ENCODE results near the gene CANT1. TPM values are rescaled to one million over a fixed set of nuclear protein-coding genes. Genes with fewer than 3 reads are reported as not detected.
A peak's percentile ranks its signal among the peaks of the same experiment; 100 is the strongest.

The CANT1 gene
- total RNA-seq, 6 experiments from 2014 or later: 84.2 to 103 (median 92.4) TPM

GRCh38 chr17:79048826-79049755 is 39.5 kb upstream of the CANT1 start:
- DNase-seq: no peak
- Mint-ChIP-seq H3K27me3 (ENCODE audit: insufficient read depth) (no peaks in the 10 kb centered on the region; the same call in 1 of the 2 replicates), H3K4me1 (ENCODE audit: low read depth) (peaks cover 36% of the 10 kb centered on the region), H3K9me3 (peaks cover 7% of the 10 kb centered on the region), H3K27ac (no peak overlapping the region), H3K36me3 (ENCODE audit: low read depth) (peaks cover 6% of the 10 kb centered on the region), H3K4me3 (no peak overlapping the region)
- no peak for TF ChIP-seq CTCF (IDR thresholded peaks at IDR 0.05)

- H3K4me3 Mint-ChIP-seq: no peak overlapping the region
- H3K36me3 Mint-ChIP-seq (ENCODE audit: low read depth): no peaks in the 10 kb centered on the region
- peaks cover 28% of the 10 kb centered on the region for H3K4me1 Mint-ChIP-seq (ENCODE audit: low read depth)
- no peak overlapping the region for H3K27ac Mint-ChIP-seq
- no peak for TF ChIP-seq CTCF (IDR thresholded peaks at IDR 0.05)
- no peaks in the 10 kb centered on the region for H3K9me3 Mint-ChIP-seq
- H3K27me3 Mint-ChIP-seq (ENCODE audit: insufficient read depth): no peaks in the 10 kb centered on the region; the same call in 1 of the 2 replicates
- DNase-seq: no peak
Measured at GRCh38 chr17:79047923-79048825, 38.6 kb upstream of the CANT1 start.

- Mint-ChIP-seq H3K36me3 (ENCODE audit: low read depth) (no peaks in the 10 kb centered on the region), H3K27ac (no peak overlapping the region), H3K27me3 (ENCODE audit: insufficient read depth) (no peaks in the 10 kb centered on the region; the same call in 1 of the 2 replicates), H3K9me3 (no peaks in the 10 kb centered on the region), H3K4me1 (ENCODE audit: low read depth) (peaks cover 20% of the 10 kb centered on the region), H3K4me3 (no peak overlapping the region)
- no peak for TF ChIP-seq CTCF (IDR thresholded peaks at IDR 0.05)
- no peak for DNase-seq
Measured at GRCh38 chr17:79047291-79047920, 37.8 kb upstream of the CANT1 start.

GRCh38 chr17:79046916-79047280 is 37.3 kb upstream of the CANT1 start:
- Mint-ChIP-seq H3K9me3 (no peaks in the 10 kb centered on the region), H3K27ac (no peak overlapping the region), H3K4me1 (ENCODE audit: low read depth) (peaks cover 17% of the 10 kb centered on the region), H3K27me3 (ENCODE audit: insufficient read depth) (no peaks in the 10 kb centered on the region; the same call in 1 of the 2 replicates), H3K36me3 (ENCODE audit: low read depth) (no peaks in the 10 kb centered on the region), H3K4me3 (no peak overlapping the region)
- no peak for DNase-seq
- no peak for TF ChIP-seq CTCF (IDR thresholded peaks at IDR 0.05)

GRCh38 chr17:79046197-79046915 is 36.8 kb upstream of the CANT1 start:
- no peak overlapping the region for H3K4me3 Mint-ChIP-seq
- no peaks in the 10 kb centered on the region for H3K36me3 Mint-ChIP-seq (ENCODE audit: low read depth)
- peak; percentile 50 for TF ChIP-seq CTCF (IDR thresholded peaks at IDR 0.05)
- no peaks in the 10 kb centered on the region; the same call in 1 of the 2 replicates for H3K27me3 Mint-ChIP-seq (ENCODE audit: insufficient read depth)
- H3K27ac Mint-ChIP-seq: no peak overlapping the region
- H3K4me1 Mint-ChIP-seq (ENCODE audit: low read depth): peaks cover 14% of the 10 kb centered on the region
- no peaks in the 10 kb centered on the region for H3K9me3 Mint-ChIP-seq
- no peak for DNase-seq

All from HFFc6 (cell line).